ENCODE measurements around the gene FASLG.

- TF ChIP-seq POLR2A (IDR thresholded peaks at IDR 0.05), result no peak
- no peak for TF ChIP-seq CTCF (IDR thresholded peaks at IDR 0.05)
- TF ChIP-seq EP300 (IDR thresholded peaks at IDR 0.05), result no peak
- TF ChIP-seq POLR2AphosphoS5 (IDR thresholded peaks at IDR 0.05), result no peak
These were observed 20.3 kb downstream of the FASLG start for GRCh38 chr1:172679000-172679772.
